ENCODE data around the gene SOX15.

The SOX15 gene

GRCh38 chr17:7589891-7590691 is at the start of gene SOX15:
Gene SOX15, minus strand, starts transcription at chr17:7590094. Its CDS starts 418 bp downstream, at chr17:7589676.
- no peaks in the 10 kb centered on the region for H3K9me3 ChIP-seq (ENCODE audit: control insufficient read depth, insufficient read depth, low read length)
- no peak for DNase-seq (ENCODE audit: low read depth, low spot score)
- H3K27me3 ChIP-seq (ENCODE audit: control insufficient read depth, insufficient read depth, low read length): no peaks in the 10 kb centered on the region
- peaks cover 5% of the 10 kb centered on the region; the same call in 1 of the 2 replicates for H3K4me1 ChIP-seq (ENCODE audit: control insufficient read depth, insufficient read depth, low read length)
- H3K36me3 ChIP-seq (ENCODE audit: control insufficient read depth, insufficient read depth, low read length): peaks cover 9% of the 10 kb centered on the region; the same call in 1 of the 2 replicates
- peak within 1 kb of the TSS; percentile 57; the same call in 1 of the 2 replicates for H3K4me3 ChIP-seq (ENCODE audit: low read length)
- no peak within 1 kb of the TSS for H3K27ac ChIP-seq (ENCODE audit: low read length)
- no CpG with 5 or more reads among the region's 24 CpGs for WGBS (ENCODE audit: insufficient coverage, insufficient read length)

GRCh38 chr17:7636163-7636562 is 46.3 kb upstream of the SOX15 start:
- no peaks in the 10 kb centered on the region for H3K9me3 ChIP-seq (ENCODE audit: control insufficient read depth, insufficient read depth, low read length)
- H3K27me3 ChIP-seq (ENCODE audit: control insufficient read depth, insufficient read depth, low read length): no peaks in the 10 kb centered on the region
- peaks cover 8% of the 10 kb centered on the region; the same call in 1 of the 2 replicates for H3K4me1 ChIP-seq (ENCODE audit: control insufficient read depth, insufficient read depth, low read length)
- no peak overlapping the region for H3K4me3 ChIP-seq (ENCODE audit: low read length)
- no CpG with 5 or more reads among the region's 5 CpGs for WGBS (ENCODE audit: insufficient coverage, insufficient read length)
- no peak for DNase-seq (ENCODE audit: low read depth, low spot score)
- no peak overlapping the region for H3K27ac ChIP-seq (ENCODE audit: low read length)
- H3K36me3 ChIP-seq (ENCODE audit: control insufficient read depth, insufficient read depth, low read length): no peaks in the 10 kb centered on the region

GRCh38 chr17:7634384-7634783 is 44.5 kb upstream of the SOX15 start:
- Histone ChIP-seq H3K27ac (ENCODE audit: low read length) (no peak overlapping the region), H3K9me3 (ENCODE audit: control insufficient read depth, insufficient read depth, low read length) (no peaks in the 10 kb centered on the region), H3K36me3 (ENCODE audit: control insufficient read depth, insufficient read depth, low read length) (no peaks in the 10 kb centered on the region), H3K4me1 (ENCODE audit: control insufficient read depth, insufficient read depth, low read length) (peaks cover 8% of the 10 kb centered on the region; the same call in 1 of the 2 replicates), H3K27me3 (ENCODE audit: control insufficient read depth, insufficient read depth, low read length) (no peaks in the 10 kb centered on the region), H3K4me3 (ENCODE audit: low read length) (no peak overlapping the region)
- no CpG with 5 or more reads among the region's 5 CpGs for WGBS (ENCODE audit: insufficient coverage, insufficient read length)
- DNase-seq (ENCODE audit: low read depth, low spot score): no peak

GRCh38 chr17:7633093-7633492 is 43.2 kb upstream of the SOX15 start:
- DNase-seq (ENCODE audit: low read depth, low spot score): no peak
- Histone ChIP-seq H3K27ac (ENCODE audit: low read length) (no peak overlapping the region), H3K4me3 (ENCODE audit: low read length) (no peak overlapping the region), H3K9me3 (ENCODE audit: control insufficient read depth, insufficient read depth, low read length) (no peaks in the 10 kb centered on the region), H3K27me3 (ENCODE audit: control insufficient read depth, insufficient read depth, low read length) (no peaks in the 10 kb centered on the region), H3K36me3 (ENCODE audit: control insufficient read depth, insufficient read depth, low read length) (no peaks in the 10 kb centered on the region), H3K4me1 (ENCODE audit: control insufficient read depth, insufficient read depth, low read length) (peaks cover 8% of the 10 kb centered on the region; the same call in 1 of the 2 replicates)
- WGBS (ENCODE audit: insufficient coverage, insufficient read length): no CpG with 5 or more reads among the region's 2 CpGs

GRCh38 chr17:7632492-7632894 is 42.6 kb upstream of the SOX15 start:
- H3K27me3 ChIP-seq (ENCODE audit: control insufficient read depth, insufficient read depth, low read length): no peaks in the 10 kb centered on the region
- H3K27ac ChIP-seq (ENCODE audit: low read length): no peak overlapping the region
- H3K36me3 ChIP-seq (ENCODE audit: control insufficient read depth, insufficient read depth, low read length): no peaks in the 10 kb centered on the region
- H3K9me3 ChIP-seq (ENCODE audit: control insufficient read depth, insufficient read depth, low read length): no peaks in the 10 kb centered on the region
- DNase-seq (ENCODE audit: low read depth, low spot score): no peak
- H3K4me3 ChIP-seq (ENCODE audit: low read length): no peak overlapping the region
- no CpG with 5 or more reads among the region's 6 CpGs for WGBS (ENCODE audit: insufficient coverage, insufficient read length)
- peaks cover 8% of the 10 kb centered on the region; the same call in 1 of the 2 replicates for H3K4me1 ChIP-seq (ENCODE audit: control insufficient read depth, insufficient read depth, low read length)

GRCh38 chr17:7631398-7632380 is 41.8 kb upstream of the SOX15 start:
- DNase-seq (ENCODE audit: low read depth, low spot score): no peak
- Histone ChIP-seq H3K9me3 (ENCODE audit: control insufficient read depth, insufficient read depth, low read length) (no peaks in the 10 kb centered on the region), H3K4me1 (ENCODE audit: control insufficient read depth, insufficient read depth, low read length) (peaks cover 8% of the 10 kb centered on the region; the same call in 1 of the 2 replicates), H3K27ac (ENCODE audit: low read length) (no peak overlapping the region), H3K4me3 (ENCODE audit: low read length) (no peak overlapping the region), H3K27me3 (ENCODE audit: control insufficient read depth, insufficient read depth, low read length) (no peaks in the 10 kb centered on the region), H3K36me3 (ENCODE audit: control insufficient read depth, insufficient read depth, low read length) (no peaks in the 10 kb centered on the region)
- WGBS (ENCODE audit: insufficient coverage, insufficient read length): no CpG with 5 or more reads among the region's 11 CpGs

GRCh38 chr17:7629939-7630571 is 40.2 kb upstream of the SOX15 start, which contains the start of gene SHBG:
Gene SHBG, plus strand, starts transcription at chr17:7630135. Its CDS starts 38 bp downstream, at chr17:7630173.
- no peak within 1 kb of the TSS for H3K27ac ChIP-seq (ENCODE audit: low read length)
- no peaks in the 10 kb centered on the region for H3K36me3 ChIP-seq (ENCODE audit: control insufficient read depth, insufficient read depth, low read length)
- WGBS (ENCODE audit: insufficient coverage, insufficient read length): no CpG with 5 or more reads among the region's 13 CpGs
- H3K27me3 ChIP-seq (ENCODE audit: control insufficient read depth, insufficient read depth, low read length): no peaks in the 10 kb centered on the region
- H3K4me3 ChIP-seq (ENCODE audit: low read length): no peak within 1 kb of the TSS
- no peaks in the 10 kb centered on the region for H3K9me3 ChIP-seq (ENCODE audit: control insufficient read depth, insufficient read depth, low read length)
- no peak for DNase-seq (ENCODE audit: low read depth, low spot score)
- peaks cover 5% of the 10 kb centered on the region; the same call in 1 of the 2 replicates for H3K4me1 ChIP-seq (ENCODE audit: control insufficient read depth, insufficient read depth, low read length)

- Histone ChIP-seq H3K4me1 (ENCODE audit: control insufficient read depth, insufficient read depth, low read length) (no peaks in the 10 kb centered on the region), H3K27me3 (ENCODE audit: control insufficient read depth, insufficient read depth, low read length) (no peaks in the 10 kb centered on the region), H3K9me3 (ENCODE audit: control insufficient read depth, insufficient read depth, low read length) (no peaks in the 10 kb centered on the region), H3K4me3 (ENCODE audit: low read length) (peak within 1 kb of the TSS; percentile 84), H3K36me3 (ENCODE audit: control insufficient read depth, insufficient read depth, low read length) (no peaks in the 10 kb centered on the region), H3K27ac (ENCODE audit: low read length) (no peak within 1 kb of the TSS)
- DNase-seq (ENCODE audit: low read depth, low spot score): peak; percentile 91
- no CpG with 5 or more reads among the region's 54 CpGs for WGBS (ENCODE audit: insufficient coverage, insufficient read length)
Measured at GRCh38 chr17:7627250-7628121, 37.6 kb upstream of the SOX15 start, which contains the start of gene SAT2. Gene SAT2, minus strand, starts transcription at chr17:7627821. Its CDS starts 186 bp downstream, at chr17:7627635.

- whole genome bisulfite sequencing (ENCODE audit: insufficient coverage, insufficient read length): no CpG with 5 or more reads among the region's 6 CpGs
- no peak overlapping the region for H3K27ac ChIP-seq (ENCODE audit: low read length)
- H3K9me3 ChIP-seq (ENCODE audit: control insufficient read depth, insufficient read depth, low read length): no peaks in the 10 kb centered on the region
- no peak for DNase-seq (ENCODE audit: low read depth, low spot score)
- H3K4me1 ChIP-seq (ENCODE audit: control insufficient read depth, insufficient read depth, low read length): no peaks in the 10 kb centered on the region
- H3K36me3 ChIP-seq (ENCODE audit: control insufficient read depth, insufficient read depth, low read length): no peaks in the 10 kb centered on the region
- no peaks in the 10 kb centered on the region for H3K27me3 ChIP-seq (ENCODE audit: control insufficient read depth, insufficient read depth, low read length)
- H3K4me3 ChIP-seq (ENCODE audit: low read length): peak overlapping the region; percentile 84; the same call in 1 of the 2 replicates
Measured at GRCh38 chr17:7626956-7627249, 37.0 kb upstream of the SOX15 start.
